Loucy (cell line): ENCODE measurements around the gene BSPH1.
"Not testable (repeated sequence)": the region's sequence is repeated elsewhere in the genome, so short reads cannot be mapped to it uniquely, and the experiment has no call there.

Experiments
- CTCF ChIP-seq: fragments of 200-600 bp; sonication (generic); conservative IDR thresholded peaks from 2 replicates; pipeline ENCODE4 v1.5.1; 2014; ENCODE audit warnings: mild to moderate bottlenecking, antibody characterized with exemption, low read length
- EZH2phosphoT487 ChIP-seq: fragments of 200-600 bp; IDR thresholded peaks from 2 replicates; pipeline ENCODE4 v1.6.1; 2018; ENCODE audit warnings: antibody characterized with exemption, mild to moderate bottlenecking, moderate library complexity, borderline replicate concordance

GRCh38 chr19:47928581-47928980 lies 63.4 kb downstream of the BSPH1 start:
- TF ChIP-seq CTCF, EZH2phosphoT487: not testable (repeated sequence)
